HG02623 (cell line): Measurements from ENCODE around the gene RFX1.
"Not testable (repeated sequence)": the region's sequence is repeated elsewhere in the genome, so short reads cannot be mapped to it uniquely, and the experiment has no call there.

Source experiments
- ATAC-seq: cut with Tn5 transposase; IDR thresholded peaks from one replicate; pipeline ENCODE4 v1.9.1; 2021; ENCODE audit warnings: moderate library complexity; ENCODE audit not compliant: unreplicated experiment

RFX1 gene

GRCh38 chr19:14027856-14028450 is 21.8 kb upstream of the RFX1 start, which contains the start of gene RLN3:
TSS of gene RLN3 (plus strand) at chr19:14028148. CDS start at chr19:14028205, 57 bp downstream.
- no peak for ATAC-seq

DNA sequence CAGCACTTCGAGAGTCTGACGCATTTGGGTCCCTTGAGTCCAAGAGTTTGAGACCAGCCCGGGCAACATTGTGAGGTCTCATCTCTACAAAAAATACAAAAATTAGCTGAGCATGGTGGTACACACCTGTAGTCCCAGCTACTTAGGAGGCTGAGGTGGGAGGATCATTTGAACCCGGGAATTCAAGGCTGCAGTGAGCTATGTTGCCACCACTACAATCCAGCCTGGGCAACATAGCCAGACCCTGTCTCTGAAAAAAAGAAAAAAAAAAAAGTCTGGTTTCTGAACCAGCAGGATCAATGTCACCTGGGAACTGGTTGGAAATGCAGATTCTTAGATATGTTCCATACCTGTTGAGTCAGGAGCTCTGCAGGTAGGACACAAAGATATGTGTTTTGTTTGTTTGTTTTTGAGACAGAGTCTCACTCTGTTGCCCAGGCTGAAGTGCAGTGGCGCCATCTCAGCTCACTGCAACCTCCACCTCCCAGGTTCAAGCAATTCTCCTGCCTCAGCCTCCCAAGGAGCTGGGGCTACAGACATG is 20.6 kb upstream of the RFX1 start:
- not testable (repeated sequence) for ATAC-seq

DNA sequence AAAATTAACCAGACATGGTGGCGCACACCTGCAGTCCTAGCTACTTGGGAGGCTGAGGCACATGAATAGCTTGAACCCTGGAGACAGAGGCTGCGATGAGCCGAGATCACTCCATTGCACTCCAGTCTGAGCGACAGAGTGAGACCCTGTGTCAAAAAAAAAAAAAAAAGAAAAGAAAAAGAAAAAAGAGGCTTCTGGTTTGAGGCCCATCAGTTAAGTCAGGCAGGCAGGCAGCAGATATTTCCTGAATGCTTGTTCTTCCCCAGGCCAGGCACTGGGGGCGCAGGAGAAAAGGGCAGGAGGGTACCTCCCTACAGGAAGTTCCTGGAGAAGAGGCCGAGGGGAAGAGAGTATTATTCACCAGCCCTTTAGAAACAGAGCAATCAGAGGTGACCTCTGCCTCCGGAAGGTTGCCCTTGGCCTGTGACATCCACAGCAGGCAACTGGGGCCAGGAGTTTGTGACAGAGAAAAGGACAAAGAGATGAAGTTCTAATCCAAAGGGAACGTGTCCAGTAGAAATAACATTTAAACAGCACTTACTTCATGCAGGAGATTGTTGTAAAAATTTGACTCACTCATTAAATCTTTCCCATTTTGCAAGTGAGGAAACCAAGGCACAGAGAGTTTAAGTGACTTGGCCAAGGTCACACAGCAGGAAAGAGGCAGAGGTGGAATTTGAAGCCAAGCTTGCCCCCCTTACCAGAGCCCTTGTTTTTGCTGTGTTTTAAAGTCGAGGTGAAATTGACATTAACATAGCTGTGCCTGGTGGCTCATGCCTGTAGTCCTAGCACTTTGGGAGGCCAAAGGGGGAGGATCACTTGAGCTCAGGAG is 17.5 kb upstream of the RFX1 start:
- ATAC-seq: no peak

DNA sequence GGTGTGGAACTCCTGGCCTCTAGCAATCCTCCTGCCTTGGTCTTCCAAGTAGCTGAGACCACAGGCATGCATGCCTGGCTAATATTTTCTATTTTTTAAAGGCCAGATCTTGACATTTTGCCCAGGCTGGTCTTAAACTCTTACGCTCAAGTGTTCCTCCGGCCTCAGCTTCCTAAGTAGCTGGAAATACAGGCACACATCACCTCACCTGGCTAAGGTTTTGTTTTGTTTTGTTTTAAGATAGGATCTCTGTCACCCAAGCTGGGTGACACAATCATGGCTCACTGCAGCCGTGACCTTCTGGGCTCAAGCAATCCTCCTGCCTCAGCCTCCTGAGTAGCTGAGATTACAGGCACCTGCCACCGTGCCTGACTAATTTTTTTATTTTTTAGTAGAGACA is 16.3 kb upstream of the RFX1 start:
- ATAC-seq: no peak

DNA sequence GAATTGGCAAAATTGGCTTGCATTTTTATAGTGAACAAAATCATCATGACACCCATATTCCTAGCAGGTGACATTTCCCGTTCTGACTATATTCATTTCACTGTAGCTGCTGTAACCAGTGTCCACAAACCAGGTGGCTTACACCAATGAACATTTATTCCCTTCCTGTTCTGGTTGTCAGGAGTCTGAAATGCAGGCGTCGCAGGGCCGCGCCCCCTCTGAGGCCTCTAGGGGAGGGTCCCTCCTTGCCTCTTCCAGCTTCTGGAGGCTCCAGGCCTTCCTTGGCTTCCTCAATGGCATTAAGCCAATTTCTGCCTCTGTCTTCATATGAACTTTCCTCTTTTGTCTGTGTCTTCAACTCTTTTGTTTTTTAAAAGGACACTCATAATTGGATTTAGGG is 15.4 kb upstream of the RFX1 start:
- no peak for ATAC-seq

DNA sequence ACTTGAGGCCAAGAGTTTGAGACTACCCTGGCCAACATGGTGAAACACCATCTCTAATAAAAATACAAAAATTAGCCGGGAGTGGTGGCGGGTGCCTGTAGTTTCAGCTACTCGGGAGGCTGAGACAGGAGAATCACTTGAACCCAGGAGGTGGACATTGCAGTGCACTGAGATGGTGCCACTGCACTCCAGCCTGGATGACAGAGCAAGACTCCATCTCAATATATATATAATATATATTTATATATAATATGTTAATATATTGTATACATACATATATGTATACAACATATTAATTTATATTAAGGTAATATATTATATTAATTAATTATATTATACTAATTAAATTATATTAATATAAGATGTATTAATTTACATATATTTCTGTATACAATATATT is 13.6 kb upstream of the RFX1 start:
- ATAC-seq: not testable (repeated sequence)

DNA sequence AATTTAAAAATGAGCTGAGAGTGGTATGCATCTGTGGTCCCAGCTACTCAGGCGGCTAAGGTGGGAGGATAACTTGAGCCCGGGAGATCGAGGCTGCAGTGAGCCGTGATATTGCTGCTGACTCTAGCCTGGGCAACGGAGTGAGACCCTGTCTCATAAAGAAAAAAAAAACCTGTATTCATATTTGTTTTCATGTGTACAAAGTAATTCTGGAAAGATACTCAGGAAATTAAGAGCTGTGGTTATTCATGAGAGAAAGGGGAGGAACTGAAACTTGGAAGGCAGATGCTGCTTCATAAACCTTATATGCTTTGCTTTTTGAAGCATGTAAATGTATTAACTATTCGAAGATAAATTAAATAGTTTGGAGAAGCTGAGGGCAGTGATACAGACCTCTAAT is 13.0 kb upstream of the RFX1 start:
- ATAC-seq: no peak

GRCh38 chr19:14015524-14016035 is 9.5 kb upstream of the RFX1 start:
- peak; percentile 74 for ATAC-seq

GRCh38 chr19:14012378-14012915 is 6.3 kb upstream of the RFX1 start:
- ATAC-seq: no peak

DNA sequence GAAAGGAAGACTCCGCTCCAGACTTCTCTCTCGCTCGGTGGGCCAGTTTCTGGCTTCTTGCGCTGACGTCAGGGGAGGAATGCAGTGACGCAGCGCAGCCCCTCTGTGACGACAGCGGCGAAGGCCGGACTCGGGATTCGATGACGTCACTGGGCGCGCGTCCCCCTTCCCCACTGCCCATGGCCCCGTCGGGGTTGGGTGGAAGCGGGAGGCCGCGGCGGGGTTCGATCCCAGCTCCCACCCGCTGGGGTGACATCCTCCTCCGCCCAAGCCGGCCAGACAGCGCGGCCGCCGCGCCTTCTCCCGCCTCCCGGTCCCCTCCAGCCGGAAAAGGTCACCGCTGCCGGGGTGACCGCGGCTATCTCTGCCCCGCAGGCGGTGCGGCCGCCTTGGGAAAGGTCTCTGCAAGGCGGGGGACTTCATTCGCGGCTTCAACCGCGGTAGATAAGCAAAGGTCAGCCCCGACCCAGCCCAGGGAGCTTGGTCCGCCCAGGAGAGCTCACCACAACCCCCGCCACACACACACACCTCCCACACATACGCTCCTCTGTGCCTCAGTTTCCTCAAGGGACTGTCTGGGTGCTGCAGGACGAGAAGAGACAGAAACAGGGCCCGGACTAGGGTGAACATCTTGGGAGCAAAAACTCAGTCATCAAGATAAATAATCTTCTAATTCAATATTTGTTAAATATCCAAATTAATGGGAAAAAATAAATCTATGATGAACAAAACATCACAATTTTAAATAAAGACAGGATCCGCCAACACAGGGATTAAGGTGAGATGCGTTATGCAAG is 844 bp upstream of the RFX1 start:
- peak; percentile 29 for ATAC-seq

DNA sequence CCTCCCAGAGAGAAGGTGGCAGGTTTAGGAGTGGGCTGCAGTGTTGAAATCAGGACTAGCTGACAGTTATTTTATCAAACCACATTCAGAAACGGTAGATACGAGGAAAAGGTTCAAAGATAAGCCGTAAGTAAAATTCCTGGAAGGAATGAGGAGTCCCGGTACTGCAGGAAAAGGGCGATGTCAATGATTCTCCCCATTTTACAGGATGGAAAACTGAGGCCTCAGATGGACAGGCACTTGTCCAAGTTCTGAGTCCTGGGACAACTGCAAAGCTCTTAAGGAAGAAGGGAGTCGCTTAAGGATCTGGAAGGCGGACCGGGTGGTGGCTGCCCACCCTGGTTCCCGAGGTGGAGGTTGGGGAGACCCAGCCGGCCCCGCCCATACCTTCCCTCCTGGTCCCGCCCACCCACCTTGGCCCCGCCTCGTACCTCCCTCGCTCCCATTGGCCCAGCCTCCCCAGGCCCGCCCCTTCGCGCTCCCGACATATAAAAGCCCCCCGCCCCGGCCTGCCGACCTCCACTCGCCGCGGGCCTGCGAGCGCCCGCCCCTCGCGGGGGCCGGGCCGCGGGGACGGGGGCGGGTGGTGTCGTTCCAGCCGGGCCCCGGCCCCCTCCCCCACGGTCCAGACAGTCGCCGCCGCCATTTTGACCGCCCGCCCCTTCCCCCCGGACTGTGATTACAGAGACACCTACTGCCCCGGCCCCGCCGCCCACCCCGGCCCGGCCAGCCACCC is 603 bp downstream of the RFX1 start:
- peak; percentile 25 for ATAC-seq

DNA sequence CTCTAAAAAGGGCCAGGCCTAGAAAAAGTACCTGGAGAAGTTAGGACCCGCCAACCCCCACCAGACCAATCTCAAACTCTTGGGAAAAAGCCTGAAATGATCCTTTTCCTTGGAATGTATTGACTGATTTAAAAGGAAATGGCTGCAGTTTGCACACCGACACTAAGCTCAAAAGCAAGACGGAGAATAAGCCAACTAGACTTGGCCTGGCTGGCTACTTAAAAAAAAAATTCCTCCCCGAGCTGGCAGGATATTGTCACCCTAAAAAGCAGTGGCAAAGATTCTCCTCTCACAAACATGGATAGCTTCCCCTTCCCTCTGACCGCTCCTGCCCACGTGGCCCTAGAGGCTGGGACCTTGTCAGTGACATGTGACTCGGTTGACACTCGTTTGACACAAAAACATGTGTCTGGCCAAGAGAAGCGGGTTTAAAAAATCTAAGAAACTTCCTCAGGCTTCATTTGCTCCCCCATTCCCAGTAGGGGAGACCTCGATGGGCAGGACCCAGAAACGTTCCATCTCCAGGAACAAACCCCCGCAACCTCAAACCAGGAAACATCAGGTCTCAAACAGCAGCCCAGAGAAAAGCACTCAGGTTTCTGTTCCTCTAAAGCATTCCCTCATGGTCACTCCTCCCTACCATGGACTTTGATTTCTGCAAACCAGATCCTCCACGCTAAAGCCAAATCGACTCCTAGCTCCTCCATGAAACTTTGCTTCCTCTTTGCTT is 1.3 kb downstream of the RFX1 start:
- ATAC-seq: no peak

- no peak for ATAC-seq
These were observed 2.7 kb downstream of the RFX1 start for GRCh38 chr19:14003251-14004055.

DNA sequence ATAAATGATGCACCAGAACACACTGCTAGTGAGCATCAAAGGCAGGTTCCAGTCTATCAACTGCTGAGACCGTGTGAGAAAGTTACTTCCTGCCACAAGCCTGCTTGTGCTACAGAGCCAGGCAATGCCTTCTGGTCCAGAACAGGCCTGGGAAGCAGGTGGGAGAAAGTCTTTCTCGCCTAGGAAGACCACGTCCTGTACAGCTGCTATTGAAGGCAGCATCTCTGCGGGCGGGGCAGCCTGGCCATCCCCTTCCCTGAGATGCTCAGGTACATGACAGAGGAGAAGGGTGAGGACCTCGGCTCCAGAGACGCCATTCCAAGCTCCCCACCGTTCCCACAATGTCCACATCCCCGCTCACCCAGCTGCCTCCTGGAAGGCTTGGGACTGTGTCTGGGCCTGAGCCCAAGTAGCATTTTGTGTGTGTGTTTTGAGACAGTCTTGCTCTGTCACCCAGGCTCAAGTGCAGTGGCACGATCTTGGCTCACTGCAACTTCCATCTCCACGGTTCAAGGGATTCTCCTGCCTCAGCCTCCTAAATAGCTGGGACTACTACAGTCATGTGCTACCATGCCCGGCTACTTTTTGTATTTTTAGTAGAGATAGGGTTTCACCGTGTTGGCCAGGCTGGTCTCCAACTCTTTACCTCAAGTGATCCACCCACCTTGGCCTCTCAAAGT is 3.4 kb downstream of the RFX1 start:
- no peak for ATAC-seq

- no peak for ATAC-seq
These were observed 5.3 kb downstream of the RFX1 start for GRCh38 chr19:14000691-14001375.

GRCh38 chr19:13999085-13999484 is 7.0 kb downstream of the RFX1 start:
- ATAC-seq: no peak

- ATAC-seq: no peak
These were observed 7.7 kb downstream of the RFX1 start for GRCh38 chr19:13998426-13998825.

DNA sequence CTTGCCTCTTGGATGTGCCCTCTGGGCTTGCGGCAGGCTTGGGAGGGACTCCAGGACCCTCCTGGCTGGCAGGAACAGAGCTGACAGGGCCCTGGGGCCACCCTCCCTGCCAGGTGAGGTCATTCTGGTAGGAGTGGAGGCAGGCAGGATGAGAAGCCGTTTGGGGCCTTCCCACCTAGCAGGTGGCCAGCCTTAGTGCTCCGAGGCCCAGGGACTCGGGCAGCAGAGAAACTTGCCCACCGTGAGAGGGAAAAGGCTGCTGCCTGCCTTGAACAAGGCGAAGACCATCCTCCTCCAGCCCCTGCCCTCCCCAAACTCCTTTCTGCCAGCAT is 8.5 kb downstream of the RFX1 start:
- ATAC-seq: no peak
